Measurements from ENCODE around the gene TSC22D3.

TSC22D3 gene

DNA sequence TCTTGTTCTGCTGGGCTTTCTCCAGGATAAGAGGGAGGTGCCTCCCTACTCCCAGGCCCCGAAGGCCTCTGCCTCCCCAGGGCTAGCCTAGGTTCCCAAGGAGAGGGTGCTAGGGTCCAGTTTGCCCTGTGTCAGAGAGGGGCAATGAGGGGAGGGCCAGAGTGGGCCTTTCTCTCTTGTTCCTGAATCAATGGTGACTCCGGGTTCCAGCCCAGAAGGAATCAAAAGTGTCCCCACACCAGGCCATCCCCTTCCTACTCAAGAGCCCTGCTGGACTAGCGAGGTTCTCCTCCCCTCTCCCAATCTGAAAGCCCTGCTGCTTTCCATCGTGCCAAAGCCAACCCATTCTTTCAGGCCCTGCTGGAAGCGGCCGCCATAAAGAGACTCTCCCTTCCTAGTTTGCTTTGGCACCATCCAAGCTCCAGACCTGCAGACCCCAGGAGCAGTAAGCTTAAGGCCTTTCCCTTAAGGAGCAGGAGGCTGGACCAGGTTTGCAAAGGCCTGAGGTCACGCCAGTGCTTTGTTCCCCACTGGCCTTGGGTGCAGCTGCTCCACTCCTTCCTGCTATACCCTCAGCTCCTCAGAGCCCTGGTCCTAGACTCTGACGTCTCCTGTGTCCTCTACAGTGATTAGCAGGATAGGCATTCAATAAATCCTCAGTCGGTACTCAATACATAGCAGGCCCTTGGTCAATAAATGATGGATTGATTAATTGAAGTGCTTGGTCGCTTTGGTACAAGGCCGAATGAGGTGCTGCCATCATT, 10.6 kb downstream of the TSC22D3 start:
- no peak overlapping the region for H3K4me3 ChIP-seq (ENCODE audit: low read depth, low read length)
- TF ChIP-seq, protein P1, sequence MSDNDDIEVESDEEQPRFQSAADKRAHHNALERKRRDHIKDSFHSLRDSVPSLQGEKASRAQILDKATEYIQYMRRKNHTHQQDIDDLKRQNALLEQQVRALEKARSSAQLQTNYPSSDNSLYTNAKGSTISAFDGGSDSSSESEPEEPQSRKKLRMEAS (IDR thresholded peaks at IDR 0.05; ENCODE audit: low read depth, low read length): no peak
- TF ChIP-seq POLR2A (IDR thresholded peaks at IDR 0.05; ENCODE audit: extremely low read depth, insufficient read length): no peak
- TF ChIP-seq, protein P2, sequence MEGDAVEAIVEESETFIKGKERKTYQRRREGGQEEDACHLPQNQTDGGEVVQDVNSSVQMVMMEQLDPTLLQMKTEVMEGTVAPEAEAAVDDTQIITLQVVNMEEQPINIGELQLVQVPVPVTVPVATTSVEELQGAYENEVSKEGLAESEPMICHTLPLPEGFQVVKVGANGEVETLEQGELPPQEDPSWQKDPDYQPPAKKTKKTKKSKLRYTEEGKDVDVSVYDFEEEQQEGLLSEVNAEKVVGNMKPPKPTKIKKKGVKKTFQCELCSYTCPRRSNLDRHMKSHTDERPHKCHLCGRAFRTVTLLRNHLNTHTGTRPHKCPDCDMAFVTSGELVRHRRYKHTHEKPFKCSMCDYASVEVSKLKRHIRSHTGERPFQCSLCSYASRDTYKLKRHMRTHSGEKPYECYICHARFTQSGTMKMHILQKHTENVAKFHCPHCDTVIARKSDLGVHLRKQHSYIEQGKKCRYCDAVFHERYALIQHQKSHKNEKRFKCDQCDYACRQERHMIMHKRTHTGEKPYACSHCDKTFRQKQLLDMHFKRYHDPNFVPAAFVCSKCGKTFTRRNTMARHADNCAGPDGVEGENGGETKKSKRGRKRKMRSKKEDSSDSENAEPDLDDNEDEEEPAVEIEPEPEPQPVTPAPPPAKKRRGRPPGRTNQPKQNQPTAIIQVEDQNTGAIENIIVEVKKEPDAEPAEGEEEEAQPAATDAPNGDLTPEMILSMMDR (IDR thresholded peaks at IDR 0.05; ENCODE audit: low read depth, low read length): no peak
- TF ChIP-seq MYC (IDR thresholded peaks at IDR 0.05; ENCODE audit: low read depth, low read length): no peak
- DNase-seq (ENCODE audit: low read depth): no peak

DNA sequence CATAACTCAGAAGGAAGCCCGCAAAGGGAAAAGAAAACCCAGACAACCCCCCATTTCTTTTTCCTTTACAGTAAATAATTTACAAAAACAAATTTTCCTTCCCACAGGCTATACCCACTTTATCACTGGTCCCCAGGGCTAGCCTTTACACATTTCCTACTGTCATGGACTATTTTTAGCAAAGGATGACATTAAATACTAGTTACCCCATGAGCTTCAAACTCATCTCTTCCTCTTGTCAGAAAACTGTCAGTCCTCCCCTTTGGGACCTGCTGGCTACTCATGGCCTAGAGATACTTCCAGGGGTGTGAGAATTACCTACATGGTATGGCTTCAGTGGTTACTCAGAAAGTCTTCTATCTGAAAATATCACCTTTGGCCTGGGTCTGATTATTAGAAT, 11.9 kb downstream of the TSC22D3 start:
- TF ChIP-seq MYC (IDR thresholded peaks at IDR 0.05; ENCODE audit: low read depth, low read length) (no peak), POLR2A (IDR thresholded peaks at IDR 0.05; ENCODE audit: extremely low read depth, insufficient read length) (no peak)
- TF ChIP-seq, protein P1 (IDR thresholded peaks at IDR 0.05; ENCODE audit: low read depth, low read length): no peak
- TF ChIP-seq, protein P2 (IDR thresholded peaks at IDR 0.05; ENCODE audit: low read depth, low read length): no peak
- DNase-seq (ENCODE audit: low read depth): no peak
- H3K4me3 ChIP-seq (ENCODE audit: low read depth, low read length): no peak overlapping the region

DNA sequence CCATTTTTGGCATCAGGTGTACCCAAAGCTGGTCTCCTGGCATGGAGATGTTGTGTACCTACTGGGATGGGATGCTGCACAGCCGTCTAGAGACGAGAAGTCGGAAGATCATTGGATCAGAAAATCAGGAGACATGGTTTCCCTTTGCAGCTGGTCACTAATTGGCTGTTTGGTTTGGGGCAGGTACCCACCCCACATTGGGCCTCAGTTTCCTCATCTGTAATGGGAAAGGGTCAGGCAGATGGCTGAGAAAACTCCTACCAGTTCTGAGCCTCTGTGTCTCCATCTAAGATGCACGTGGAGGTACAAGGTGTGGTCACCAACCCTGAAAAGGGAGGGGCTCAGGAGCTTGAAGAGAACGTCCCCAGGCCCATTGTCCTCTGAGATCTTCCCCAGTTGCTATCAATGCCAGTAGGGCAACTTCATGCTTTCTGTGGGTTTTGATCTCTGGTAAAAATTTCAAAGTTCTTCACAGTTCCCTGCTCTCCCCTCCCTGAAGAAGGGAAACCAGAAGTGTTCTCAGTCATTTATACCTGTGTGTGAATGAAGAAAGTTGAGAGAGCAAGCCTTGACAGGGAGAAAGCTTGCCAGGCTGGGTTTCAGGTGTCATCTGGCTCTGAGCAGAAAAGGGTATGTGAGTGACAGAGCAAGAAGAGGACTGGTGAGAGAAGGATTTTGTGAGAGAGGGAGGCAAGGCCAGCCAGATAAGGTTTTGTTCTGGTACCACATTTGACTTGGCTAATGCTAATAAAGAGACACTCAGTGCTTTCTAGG, 15.1 kb downstream of the TSC22D3 start:
- no peak for DNase-seq (ENCODE audit: low read depth)
- TF ChIP-seq, protein P1 (IDR thresholded peaks at IDR 0.05; ENCODE audit: low read depth, low read length): no peak
- no peak for TF ChIP-seq MYC (IDR thresholded peaks at IDR 0.05; ENCODE audit: low read depth, low read length)
- TF ChIP-seq POLR2A (IDR thresholded peaks at IDR 0.05; ENCODE audit: extremely low read depth, insufficient read length): no peak
- TF ChIP-seq, protein P2 (IDR thresholded peaks at IDR 0.05; ENCODE audit: low read depth, low read length): no peak
- no peak overlapping the region for H3K4me3 ChIP-seq (ENCODE audit: low read depth, low read length)

DNA sequence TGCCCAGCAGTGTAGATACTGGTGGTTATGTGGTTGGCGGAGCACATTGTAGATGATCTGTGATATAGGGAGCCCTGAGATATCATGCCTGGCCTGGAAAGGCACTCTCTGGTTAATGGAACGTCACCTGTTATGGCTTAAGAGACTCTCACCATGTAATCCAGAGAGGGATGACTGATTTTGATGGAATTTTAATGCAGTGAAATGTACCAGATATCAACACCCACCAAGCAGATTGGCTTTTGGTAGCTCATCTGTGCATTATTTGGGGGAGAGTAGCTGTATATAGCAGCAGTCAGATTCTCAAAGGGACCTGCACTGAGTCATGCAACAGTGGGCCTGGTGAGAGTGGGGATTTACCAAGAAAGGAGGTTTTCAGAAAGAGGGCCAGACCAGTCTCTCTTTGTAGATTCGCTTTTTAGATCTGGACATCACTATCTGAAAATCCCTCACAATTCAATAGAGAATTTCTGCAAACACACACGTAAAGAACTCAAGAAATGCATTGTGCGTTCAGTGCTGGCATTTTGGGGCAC, 17.3 kb downstream of the TSC22D3 start:
- TF ChIP-seq, protein P1 (IDR thresholded peaks at IDR 0.05; ENCODE audit: low read depth, low read length): no peak
- TF ChIP-seq POLR2A (IDR thresholded peaks at IDR 0.05; ENCODE audit: extremely low read depth, insufficient read length): no peak
- TF ChIP-seq, protein P2 (IDR thresholded peaks at IDR 0.05; ENCODE audit: low read depth, low read length): no peak
- TF ChIP-seq MYC (IDR thresholded peaks at IDR 0.05; ENCODE audit: low read depth, low read length): no peak
- no peak overlapping the region for H3K4me3 ChIP-seq (ENCODE audit: low read depth, low read length)
- DNase-seq (ENCODE audit: low read depth): no peak

DNA sequence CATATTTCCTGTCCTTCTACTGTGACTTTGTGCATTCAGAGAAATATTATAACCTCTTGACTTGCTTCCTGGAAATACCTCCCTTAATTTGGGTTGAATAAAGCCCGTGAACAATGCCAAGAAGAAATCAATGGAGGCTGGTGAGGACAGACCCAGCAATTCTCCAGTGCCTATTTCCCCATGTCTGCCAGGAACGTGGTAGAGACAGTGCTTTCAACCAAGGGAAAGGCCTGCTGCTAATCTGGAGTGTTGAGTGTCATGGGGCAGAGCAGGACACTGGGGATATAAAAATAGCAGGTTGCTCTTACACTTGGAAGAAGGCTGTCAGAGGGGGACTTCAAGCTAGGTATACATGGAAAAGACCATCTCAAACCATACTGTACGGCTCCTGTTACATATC, 19.9 kb downstream of the TSC22D3 start:
- H3K4me3 ChIP-seq (ENCODE audit: low read depth, low read length): no peak overlapping the region
- TF ChIP-seq POLR2A (IDR thresholded peaks at IDR 0.05; ENCODE audit: extremely low read depth, insufficient read length) (no peak), MYC (IDR thresholded peaks at IDR 0.05; ENCODE audit: low read depth, low read length) (no peak)
- TF ChIP-seq, protein P1 (IDR thresholded peaks at IDR 0.05; ENCODE audit: low read depth, low read length): no peak
- TF ChIP-seq, protein P2 (IDR thresholded peaks at IDR 0.05; ENCODE audit: low read depth, low read length): no peak
- no peak for DNase-seq (ENCODE audit: low read depth)
